Inflammatory macrophage treated with lipopolysaccharide for 4 hours (primary cell): ENCODE measurements around the gene ARHGEF11.
A peak's percentile ranks its signal among the peaks of the same experiment; 100 is the strongest.
"Not testable (repeated sequence)": the region's sequence is repeated elsewhere in the genome, so short reads cannot be mapped to it uniquely, and the experiment has no call there.

Experiments
- DNase-seq: peaks from one replicate; pipeline ENCODE4 v3.0.0-alpha.2; 2020

Gene ARHGEF11

GRCh38 chr1:156927215-156928042 is 118.1 kb downstream of the ARHGEF11 start:
- DNase-seq = peak; percentile 70

GRCh38 chr1:156926695-156927094 is 118.8 kb downstream of the ARHGEF11 start:
- DNase-seq = not testable (repeated sequence)

- no peak for DNase-seq
Measured at GRCh38 chr1:156926175-156926574, 119.4 kb downstream of the ARHGEF11 start.

- DNase-seq = no peak
Measured at GRCh38 chr1:156925154-156926010, 120.2 kb downstream of the ARHGEF11 start.

- DNase-seq = no peak
Measured at GRCh38 chr1:156924478-156925153, 120.9 kb downstream of the ARHGEF11 start.

GRCh38 chr1:156923670-156924477 is 121.7 kb downstream of the ARHGEF11 start:
- no peak for DNase-seq

GRCh38 chr1:156922986-156923669 is 122.4 kb downstream of the ARHGEF11 start:
- no peak for DNase-seq

- DNase-seq = no peak
Measured at GRCh38 chr1:156921053-156921529, 124.5 kb downstream of the ARHGEF11 start.

- peak; percentile 77 for DNase-seq
Measured at GRCh38 chr1:156920233-156921052, 125.1 kb downstream of the ARHGEF11 start, which contains the start of gene LRRC71. Gene LRRC71, plus strand, starts transcription at chr1:156920632. Its CDS starts 172 bp downstream, at chr1:156920804.

GRCh38 chr1:156914440-156914856 is 131.1 kb downstream of the ARHGEF11 start:
- no peak for DNase-seq

GRCh38 chr1:156913809-156914387 is 131.6 kb downstream of the ARHGEF11 start:
- no peak for DNase-seq

- DNase-seq = no peak
Measured at GRCh38 chr1:156912861-156913808, 132.4 kb downstream of the ARHGEF11 start.

- no peak for DNase-seq
Measured at GRCh38 chr1:156912310-156912709, 133.2 kb downstream of the ARHGEF11 start.

GRCh38 chr1:156911577-156912298 is 133.8 kb downstream of the ARHGEF11 start:
- DNase-seq = peak; percentile 48

GRCh38 chr1:156910309-156910782 is 135.2 kb downstream of the ARHGEF11 start:
- no peak for DNase-seq

GRCh38 chr1:156909671-156910070 is 135.9 kb downstream of the ARHGEF11 start:
- no peak for DNase-seq

- no peak for DNase-seq
Measured at GRCh38 chr1:156908955-156909354, 136.6 kb downstream of the ARHGEF11 start.

- no peak for DNase-seq
Measured at GRCh38 chr1:156908541-156908940, 137.0 kb downstream of the ARHGEF11 start.
